ENCODE data around the gene IRF6. TPM values are rescaled to one million over a fixed set of nuclear protein-coding genes. Genes with fewer than 3 reads are reported as not detected.

IRF6 gene
- total RNA-seq, 6 experiments from 2014 or later, result 24.9 to 33.9 (median 28.9) TPM

GRCh38 chr1:209844695-209845407 is 38.9 kb upstream of the IRF6 start:
- intact Hi-C loops (cut with DNase I), result no loop called here
- DNase-seq, result no peak
- Histone ChIP-seq H3K36me3 (peaks cover 0 to 59% (median 21%) of the 10 kb centered on the region in 4 donors), H3K27ac (no peak overlapping the region), H3K4me1 (peaks cover 0 to 2% (median 0%) of the 10 kb centered on the region in 4 donors), H3K27me3 (no peaks in the 10 kb centered on the region), H3K4me3 (no peak overlapping the region), H3K9me3 (no peaks in the 10 kb centered on the region)
- WGBS (ENCODE audit: insufficient coverage, low coverage, low lambda C conversion rate, missing lambda C conversion rate), result 80% methylated on average over 6 of the region's 6 CpGs
- no peak for ATAC-seq
- no peak for TF ChIP-seq CTCF (IDR thresholded peaks at IDR 0.05)
- no peak for TF ChIP-seq POLR2A (IDR thresholded peaks at IDR 0.05)

- no peak for TF ChIP-seq CTCF (IDR thresholded peaks at IDR 0.05)
- ATAC-seq, result no peak
- Histone ChIP-seq H3K4me3 (no peak overlapping the region), H3K27ac (no peak overlapping the region), H3K36me3 (peaks cover 0 to 66% (median 22%) of the 10 kb centered on the region in 4 donors), H3K9me3 (no peaks in the 10 kb centered on the region), H3K4me1 (peaks cover 0 to 17% (median 7%) of the 10 kb centered on the region in 4 donors), H3K27me3 (no peaks in the 10 kb centered on the region)
- no peak for DNase-seq
- intact Hi-C loops (cut with DNase I), result no loop called here
- WGBS (ENCODE audit: insufficient coverage, low coverage, low lambda C conversion rate, missing lambda C conversion rate), result 96% methylated on average over 5 of the region's 5 CpGs
Observed at GRCh38 chr1:209840611-209841010, 34.7 kb upstream of the IRF6 start.

- ATAC-seq, result peak in 2 of 4 donors; percentile 44 to 80
Observed at GRCh38 chr1:209839875-209840546, 34.1 kb upstream of the IRF6 start.

GRCh38 chr1:209838537-209838936 is 32.6 kb upstream of the IRF6 start:
- WGBS (ENCODE audit: insufficient coverage, low coverage, low lambda C conversion rate, missing lambda C conversion rate), result 32% methylated on average over 5 of the region's 6 CpGs
- H3K36me3 ChIP-seq, result peaks cover 0 to 71% (median 23%) of the 10 kb centered on the region in 4 donors
- peak; percentile 85 to 93 (median 88) for DNase-seq

More at GRCh38 chr1:209839875-209840546, 34.1 kb upstream of the IRF6 start:
- no peak for DNase-seq
- 52% methylated on average over 5 of the region's 5 CpGs for WGBS (ENCODE audit: insufficient coverage, low coverage, low lambda C conversion rate, missing lambda C conversion rate)
- Histone ChIP-seq H3K36me3 (peaks cover 0 to 69% (median 22%) of the 10 kb centered on the region in 4 donors), H3K27me3 (no peaks in the 10 kb centered on the region), H3K9me3 (no peaks in the 10 kb centered on the region), H3K4me3 (no peak overlapping the region), H3K4me1 (peaks cover 0 to 17% (median 7%) of the 10 kb centered on the region in 4 donors), H3K27ac (peak overlapping the region in 1 of 3 donors; percentile 20)
- TF ChIP-seq CTCF (IDR thresholded peaks at IDR 0.05) (no peak), POLR2A (IDR thresholded peaks at IDR 0.05) (peak; percentile 33)
- intact Hi-C loops (cut with DNase I), result no loop called here

More at GRCh38 chr1:209838537-209838936, 32.6 kb upstream of the IRF6 start:
- peaks cover 0 to 17% (median 7%) of the 10 kb centered on the region in 4 donors for H3K4me1 ChIP-seq
- H3K4me3 ChIP-seq, result peak overlapping the region in 1 of 3 donors; percentile 14
- intact Hi-C loops (cut with DNase I), result no loop called here
- TF ChIP-seq POLR2A (IDR thresholded peaks at IDR 0.05), result no peak
- no peak for TF ChIP-seq CTCF (IDR thresholded peaks at IDR 0.05)
- H3K9me3 ChIP-seq, result no peaks in the 10 kb centered on the region
- no peaks in the 10 kb centered on the region for H3K27me3 ChIP-seq
- ATAC-seq, result peak; percentile 81 to 97 (median 88)
- peak overlapping the region; percentile 48 to 64 (median 62) for H3K27ac ChIP-seq

Data from right lobe of liver (tissue), 6 donors.